A549 (cell line): ENCODE measurements around the gene OOSP2. TPM values are rescaled to one million over a fixed set of nuclear protein-coding genes. Genes with fewer than 3 reads are reported as not detected.

ENCODE experiments used
- ATAC-seq, 2 experiments: fragments of 200-7000 bp in 1 of 2; fragments of >200 bp in 1 of 2; cut with Nextera tagmentation in 1 of 2; cut with Tn5 transposase in 1 of 2; 3 replicates each; pipeline versions ENCODE4 v1.8.0 to v1.9.1; 2018 to 2020; ENCODE audit warnings: mild to moderate bottlenecking in 1 of 2, moderate library complexity in 1 of 2
- CTCF ChIA-PET: fragments of 300-600 bp; sonication (Branson Sonifier 250); formaldehyde crosslinking; extraction: SDS; loops from one replicate; lab custom pipeline; 2021; ENCODE audit warnings: antibody characterized with exemption, inconsistent platforms; lab: Yijun Ruan, JAX
- POLR2A ChIA-PET: fragments of 350-600 bp; formaldehyde crosslinking; extraction: SDS; loops from one replicate; lab custom pipeline; 2021; ENCODE audit warnings: antibody characterized with exemption, inconsistent platforms; lab: Yijun Ruan, JAX
- DNase-seq, 2 experiments: peaks; one replicate each; pipeline versions ENCODE4 v3.0.0 to v3.0.0-alpha.2; 2011 to 2016; ENCODE audit warnings: low read depth in 1 of 2, low spot score in 1 of 2
- FAIRE-seq: peaks from 2 replicates; lab custom pipeline; 2011; peaks lifted over from hg19 to GRCh38; lab: Jason Lieb, UNC
- H3K27ac ChIP-seq, 2 experiments: fragments of >200 bp; sonication (Bioruptor Twin); formaldehyde crosslinking; 3 replicates each; pipeline ENCODE4 v1.5.1; 2016 to 2017
- H3K4me1 ChIP-seq: fragments of >200 bp; sonication (Bioruptor Twin); formaldehyde crosslinking; 3 replicates; pipeline ENCODE4 v1.6.1; 2016
- H3K4me2 ChIP-seq: fragments of >200 bp; sonication (Bioruptor Twin); formaldehyde crosslinking; 3 replicates; pipeline ENCODE4 v1.6.1; 2016
- H3K4me3 ChIP-seq: fragments of >200 bp; sonication (Bioruptor Twin); formaldehyde crosslinking; 3 replicates; pipeline ENCODE4 v1.5.1; 2016
- H3K9me3 ChIP-seq: fragments of >200 bp; sonication (Bioruptor Twin); formaldehyde crosslinking; 3 replicates; pipeline ENCODE4 v1.6.1; 2016
- BHLHE40 ChIP-seq: IDR thresholded peaks from 2 replicates; pipeline ENCODE4 v1.6.1; 2012; ENCODE audit warnings: low read depth, low read length, inconsistent platforms
- CBX8 ChIP-seq: fragments of 200-600 bp; sonication (generic); IDR thresholded peaks from 2 replicates; pipeline ENCODE4 v1.6.1; 2016
- CTCF ChIP-seq: fragments of >200 bp; sonication (Bioruptor Twin); formaldehyde crosslinking; IDR thresholded peaks from 3 replicates; pipeline ENCODE4 v1.5.1; 2016
- EP300 ChIP-seq, 2 experiments: fragments of >200 bp; sonication (Bioruptor Twin); formaldehyde crosslinking; IDR thresholded peaks; 2 replicates in 1 of 2; 3 replicates in 1 of 2; pipeline ENCODE4 v1.6.1; 2016 to 2017
- HMGXB4 ChIP-seq: fragments of 250-450 bp; sonication (Bioruptor Pico); IDR thresholded peaks from 2 replicates; pipeline ENCODE4 v1.5.0; 2021; ENCODE audit warnings: mild to moderate bottlenecking, moderate library complexity, borderline replicate concordance
- HOXA7 ChIP-seq: fragments of 250-450 bp; sonication (Bioruptor Pico); IDR thresholded peaks from 2 replicates; pipeline ENCODE4 v1.5.0; 2020; ENCODE audit warnings: mild to moderate bottlenecking, moderate library complexity
- KDM5A ChIP-seq: fragments of 200-600 bp; sonication (generic); IDR thresholded peaks from 2 replicates; pipeline ENCODE4 v1.6.1; 2016; ENCODE audit warnings: antibody characterized with exemption, mild to moderate bottlenecking
- MAX ChIP-seq: IDR thresholded peaks from 2 replicates; pipeline ENCODE4 v1.6.1; 2012
- NPAS2 ChIP-seq: fragments of 250-450 bp; sonication (Bioruptor Pico); IDR thresholded peaks from 2 replicates; pipeline ENCODE4 v1.8.0; 2022; ENCODE audit warnings: mild to moderate bottlenecking, moderate library complexity, borderline replicate concordance
- PBX3 ChIP-seq: IDR thresholded peaks from 2 replicates; pipeline ENCODE4 v1.6.1; 2012
- POLR2AphosphoS2 ChIP-seq: conservative IDR thresholded peaks from 2 replicates; pipeline ENCODE4 v1.6.1; 2012; ENCODE audit warnings: low read length, improper control_type of control experiment, inconsistent platforms
- REST ChIP-seq: fragments of 200-600 bp; sonication (generic); IDR thresholded peaks from 2 replicates; pipeline ENCODE4 v1.6.1; 2016; ENCODE audit warnings: antibody characterized with exemption, mild to moderate bottlenecking, moderate library complexity
- RFX5 ChIP-seq: fragments of 450-650 bp; IDR thresholded peaks from 2 replicates; pipeline ENCODE4 v1.7.1; 2014; ENCODE audit warnings: antibody characterized with exemption, mild to moderate bottlenecking, moderate library complexity
- RNF2 ChIP-seq: fragments of 200-600 bp; sonication (generic); IDR thresholded peaks from 2 replicates; pipeline ENCODE4 v1.6.1; 2016; ENCODE audit warnings: low read depth, mild to moderate bottlenecking, antibody characterized with exemption, moderate library complexity, borderline replicate concordance
- SMC3 ChIP-seq: fragments of >200 bp; sonication (Bioruptor Twin); formaldehyde crosslinking; IDR thresholded peaks from 3 replicates; pipeline ENCODE4 v1.6.1; 2018; ENCODE audit warnings: inconsistent platforms
- TFCP2L1 ChIP-seq: fragments of 250-450 bp; sonication (Bioruptor Pico); IDR thresholded peaks from 2 replicates; pipeline ENCODE4 v1.5.0; 2021; ENCODE audit warnings: mild to moderate bottlenecking
- ZNF302 ChIP-seq: fragments of 250-450 bp; sonication (Bioruptor Pico); IDR thresholded peaks from 2 replicates; pipeline ENCODE4 v1.9.0; 2021; ENCODE audit warnings: inconsistent platforms, mild to moderate bottlenecking, moderate library complexity
- WGBS: methylation state at CpG from one replicate; pipeline ENCODE4 v1.1.6; 2017; ENCODE audit errors: missing lambda C conversion rate; 5-methylcytosine and 5-hydroxymethylcytosine counted together
- polyA plus RNA-seq, 4 experiments: library from polyadenylated mRNA; depleted of rRNA in 3 of 4; stranded (reverse); fragments of >200 nt; fragmentation: RNase III in 1 of 4; extraction: RNeasy Plus Mini Kit Qiagen cat#74134 plus additional on column Dnase treatment in 1 of 4; gene quantifications; 2 replicates in 3 of 4; 3 replicates in 1 of 4; pipeline ENCODE4 v1.2.3, GENCODE V29; 2011 to 2017

OOSP2 gene
- polyA plus RNA-seq, 2 of the 4 experiments (the other 2 are of a cell fraction): not detected

GRCh38 chr11:60095477-60096120, 55.4 kb downstream of the OOSP2 start:
- Histone ChIP-seq H3K4me1 (no peaks in the 10 kb centered on the region), H3K9me3 (no peaks in the 10 kb centered on the region), H3K4me2 (no peak overlapping the region), H3K27ac (no peak overlapping the region), H3K4me3 (no peak overlapping the region)
- ChIA-PET CTCF (interaction anchor here (0.6 kb wide), 1 partner anchor 12 kb away, joined by 3 read pairs; no protein-coding TSS in a partner anchor), POLR2A (no interaction called here)
- no peak for TF ChIP-seq MAX
- no peak for TF ChIP-seq HMGXB4 (CRISPR knock-in tag)
- TF ChIP-seq RNF2: no peak
- 19% methylated on average over 4 of the region's 4 CpGs for WGBS
- no peak for ATAC-seq
- no peak for FAIRE-seq
- no peak for DNase-seq

GRCh38 chr11:60097189-60097588, 57.0 kb downstream of the OOSP2 start:
- ChIA-PET CTCF (no interaction called here), POLR2A (interaction anchor here (0.6 kb wide), 1 partner anchor 217 kb away, joined by 3 read pairs; no protein-coding TSS in a partner anchor)
- WGBS: 97% methylated on average over 1 of the region's 1 CpG
- Histone ChIP-seq H3K27ac (no peak overlapping the region), H3K9me3 (no peaks in the 10 kb centered on the region), H3K4me3 (no peak overlapping the region), H3K4me2 (no peak overlapping the region), H3K4me1 (no peaks in the 10 kb centered on the region)
- FAIRE-seq: no peak
- DNase-seq: no peak
- ATAC-seq: no peak
- TF ChIP-seq PBX3 (no peak), REST (no peak), POLR2AphosphoS2 (no peak), KDM5A (no peak), NPAS2 (CRISPR knock-in tag) (no peak), RFX5 (no peak), BHLHE40 (no peak), SMC3 (no peak), CBX8 (no peak), CTCF (no peak), HOXA7 (CRISPR knock-in tag) (no peak), ZNF302 (CRISPR knock-in tag) (no peak), HMGXB4 (CRISPR knock-in tag) (no peak), EP300 (IDR thresholded peaks at IDR 0.05) (no peak), TFCP2L1 (no peak)
